Psoas muscle (tissue), 8 donors: Measurements from ENCODE around the gene ZNF101. TPM values are rescaled to one million over a fixed set of nuclear protein-coding genes. Genes with fewer than 3 reads are reported as not detected.
A peak's percentile ranks its signal among the peaks of the same experiment; 100 is the strongest.

ENCODE experiments used
- ATAC-seq, 4 donors: fragments of 200-7000 bp; cut with Tn5 transposase; one replicate each; pipeline ENCODE4 v1.9.1; 2020; ENCODE audit warnings: moderate library complexity in 3 of 4, mild to moderate bottlenecking in 2 of 4
- DNase-seq, 2 donors: peaks; one replicate each; pipeline ENCODE4 v3.0.0-alpha.2; 2020
- H3K27ac ChIP-seq: fragments of 200-600 bp; one replicate; pipeline ENCODE4 v1.8.0; 2022
- H3K27me3 ChIP-seq, 3 donors: fragments of 200-600 bp in 1 of 3; one replicate each; pipeline versions ENCODE4 v1.6.1 to v1.8.0; 2013 to 2022; ENCODE audit warnings: low read length in 2 of 3, mild to moderate bottlenecking in 2 of 3, moderate library complexity in 1 of 3; ENCODE audit not compliant: insufficient read depth in 3 of 3
- H3K36me3 ChIP-seq, 2 donors: fragments of 200-600 bp in 1 of 2; one replicate each; pipeline versions ENCODE4 v1.6.1 to v1.8.0; 2013 to 2022; ENCODE audit warnings: low read depth in 1 of 2, mild to moderate bottlenecking in 1 of 2, moderate library complexity in 1 of 2; ENCODE audit not compliant: insufficient read depth in 1 of 2
- H3K4me1 ChIP-seq: fragments of 200-600 bp; one replicate; pipeline ENCODE4 v1.8.0; 2022
- H3K4me3 ChIP-seq: fragments of 200-600 bp; one replicate; pipeline ENCODE4 v1.8.0; 2022; ENCODE audit warnings: mild to moderate bottlenecking
- H3K9me3 ChIP-seq: fragments of 200-600 bp; one replicate; pipeline ENCODE4 v1.8.0; 2022
- WGBS, 3 donors: extraction: QIAGEN DNeasy Blood & Tissue Kit; methylation state at CpG; one replicate each; pipeline versions ENCODE4 v1.1.6 to v1.1.7; 2013; 5-methylcytosine and 5-hydroxymethylcytosine counted together
- intact Hi-C, 2 donors: fragments of 100-400 bp; cut with DNase I; formaldehyde crosslinking; loops; one replicate each; pipeline versions ENCODE4 v1.11.0 to v1.14.2; 2022
- polyA plus RNA-seq, 3 donors: library from polyadenylated mRNA; stranded (reverse); fragments of 200-250 nt; gene quantifications; one replicate each; pipeline ENCODE4 v1.2.3, GENCODE V29; 2013
- total RNA-seq, 4 donors: library from RNA; stranded (reverse); fragmentation: NEBNext Ultra II Directional in 2 of 4; extraction: Animal tissue kit (Norgen Biotek cat#: 25700) in 2 of 4; gene quantifications; one replicate each; pipeline versions ENCODE4 v1.2.1 to v1.2.4, GENCODE V29; 2021 to 2023
- TF ChIP-seq, protein P1 (sequence below): fragments of 200-600 bp; IDR thresholded peaks from one replicate; pipeline ENCODE4 v1.8.0; 2022; ENCODE audit warnings: antibody characterized with exemption
- donor health status: healthy with polysubstance abuse.
- donor health status: DM: no; HTN: no; CAD: no; lungs with moderate emphysema.
- donor health status: Bipolar disorder and iron deficiency.
- donor health status: healthy.
- donor health status: DM: yes; HTN: yes; CAD: no.
- donor health status: DM: no; HTN: no; CAD: no.
- donor health status: DM: no; HTN: no; CAD: no.
- donor health status: DM: yes; HTN: yes; CAD: no.

The ZNF101 gene
- total and polyA plus RNA-seq, 7 donors: 1.5 to 3.8 (median 2.1) TPM

DNA sequence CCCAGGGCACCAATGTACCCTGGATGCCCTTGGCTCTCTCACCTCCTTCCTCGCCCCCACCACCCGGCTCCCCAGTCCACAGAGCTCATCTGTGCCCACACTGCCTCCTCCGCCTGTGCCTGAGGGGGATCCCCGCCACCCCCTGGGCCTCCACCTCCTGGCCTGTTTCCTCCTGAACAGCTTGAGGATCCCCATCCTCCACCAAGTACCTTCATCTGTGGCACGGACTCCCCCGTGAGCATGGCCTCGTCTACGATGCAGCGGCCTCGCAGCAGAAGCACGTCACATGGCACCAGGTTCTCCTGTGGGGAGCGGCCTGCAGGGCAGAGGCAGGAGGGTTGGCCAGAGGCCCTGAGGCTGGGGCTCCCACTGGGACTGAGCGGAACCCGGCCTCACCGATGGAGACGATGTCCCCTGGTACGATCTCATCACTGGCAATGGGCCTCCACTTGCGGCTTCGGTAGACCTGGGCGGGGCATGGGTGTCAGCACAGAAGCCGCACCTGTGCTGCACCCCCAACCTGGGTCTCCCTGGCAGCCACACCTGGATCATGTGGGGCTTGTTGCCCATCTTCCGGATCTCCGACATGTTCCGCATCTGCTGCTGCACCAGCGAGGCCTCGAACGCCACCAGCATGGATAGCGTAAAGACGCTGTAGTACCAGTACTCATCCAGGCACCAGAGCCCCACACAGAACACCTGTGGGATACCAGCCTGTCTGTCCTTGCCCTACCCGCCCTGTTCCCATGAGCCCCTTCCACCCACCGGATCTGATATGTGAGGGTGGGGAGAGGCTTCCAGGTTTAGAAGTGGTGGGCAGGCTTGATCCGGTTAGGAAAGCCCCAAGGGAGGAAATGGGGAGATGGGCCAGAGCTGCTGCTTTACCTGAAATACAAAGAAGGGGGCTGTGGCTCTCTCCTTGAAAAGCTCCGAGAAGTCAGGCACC, 11.9 kb upstream of the ZNF101 start:
- no peaks in the 10 kb centered on the region for H3K9me3 ChIP-seq

DNA sequence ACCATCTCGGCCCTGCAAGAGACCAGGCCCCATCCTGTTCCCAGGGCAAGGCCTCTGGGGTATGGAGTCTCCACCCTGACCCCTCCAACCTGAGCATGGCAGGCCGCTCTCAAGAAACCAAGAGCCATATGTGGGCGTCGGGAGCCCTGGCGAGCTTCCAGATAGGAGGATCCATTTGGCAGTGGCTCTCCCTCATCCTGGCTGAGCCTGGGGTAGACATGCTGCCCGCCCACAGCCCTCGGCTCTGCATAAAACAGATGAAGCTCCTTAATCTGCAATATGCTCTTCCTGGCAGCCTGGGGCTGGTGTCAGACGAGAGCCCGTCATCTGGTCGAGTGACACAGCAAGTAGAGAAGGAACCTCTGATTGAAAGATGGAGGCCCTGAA, 11.2 kb upstream of the ZNF101 start:
- WGBS, 3 donors: 63 to 68% (median 65%) methylated on average over 10 of the region's 10 CpGs
- TF ChIP-seq, protein P1, sequence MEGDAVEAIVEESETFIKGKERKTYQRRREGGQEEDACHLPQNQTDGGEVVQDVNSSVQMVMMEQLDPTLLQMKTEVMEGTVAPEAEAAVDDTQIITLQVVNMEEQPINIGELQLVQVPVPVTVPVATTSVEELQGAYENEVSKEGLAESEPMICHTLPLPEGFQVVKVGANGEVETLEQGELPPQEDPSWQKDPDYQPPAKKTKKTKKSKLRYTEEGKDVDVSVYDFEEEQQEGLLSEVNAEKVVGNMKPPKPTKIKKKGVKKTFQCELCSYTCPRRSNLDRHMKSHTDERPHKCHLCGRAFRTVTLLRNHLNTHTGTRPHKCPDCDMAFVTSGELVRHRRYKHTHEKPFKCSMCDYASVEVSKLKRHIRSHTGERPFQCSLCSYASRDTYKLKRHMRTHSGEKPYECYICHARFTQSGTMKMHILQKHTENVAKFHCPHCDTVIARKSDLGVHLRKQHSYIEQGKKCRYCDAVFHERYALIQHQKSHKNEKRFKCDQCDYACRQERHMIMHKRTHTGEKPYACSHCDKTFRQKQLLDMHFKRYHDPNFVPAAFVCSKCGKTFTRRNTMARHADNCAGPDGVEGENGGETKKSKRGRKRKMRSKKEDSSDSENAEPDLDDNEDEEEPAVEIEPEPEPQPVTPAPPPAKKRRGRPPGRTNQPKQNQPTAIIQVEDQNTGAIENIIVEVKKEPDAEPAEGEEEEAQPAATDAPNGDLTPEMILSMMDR: no peak
- H3K27ac ChIP-seq: no peak overlapping the region
- H3K36me3 ChIP-seq: peaks cover 19 to 82% of the 10 kb centered on the region in 2 donors
- intact Hi-C loops: no loop called here
- H3K9me3 ChIP-seq: no peaks in the 10 kb centered on the region
- ATAC-seq (no peak), DNase-seq (peak in 1 of 2 donors; percentile 25)
- H3K27me3 ChIP-seq: no peaks in the 10 kb centered on the region
- H3K4me3 ChIP-seq: no peak overlapping the region
- H3K4me1 ChIP-seq: peaks cover 9% of the 10 kb centered on the region

More for the DNA sequence above, 11.9 kb upstream of the ZNF101 start:
- intact Hi-C loops: no loop called here
- no peak overlapping the region for H3K27ac ChIP-seq
- H3K36me3 ChIP-seq: peaks cover 19 to 84% of the 10 kb centered on the region in 2 donors
- DNase-seq: peak in 1 of 2 donors; percentile 42
- TF ChIP-seq, protein P1: no peak
- no peak overlapping the region for H3K4me3 ChIP-seq
- H3K4me1 ChIP-seq: peaks cover 2% of the 10 kb centered on the region
- H3K27me3 ChIP-seq: no peaks in the 10 kb centered on the region
- ATAC-seq: no peak
- WGBS, 3 donors: 93% methylated on average over 32 to 33 of the region's 33 CpGs

DNA sequence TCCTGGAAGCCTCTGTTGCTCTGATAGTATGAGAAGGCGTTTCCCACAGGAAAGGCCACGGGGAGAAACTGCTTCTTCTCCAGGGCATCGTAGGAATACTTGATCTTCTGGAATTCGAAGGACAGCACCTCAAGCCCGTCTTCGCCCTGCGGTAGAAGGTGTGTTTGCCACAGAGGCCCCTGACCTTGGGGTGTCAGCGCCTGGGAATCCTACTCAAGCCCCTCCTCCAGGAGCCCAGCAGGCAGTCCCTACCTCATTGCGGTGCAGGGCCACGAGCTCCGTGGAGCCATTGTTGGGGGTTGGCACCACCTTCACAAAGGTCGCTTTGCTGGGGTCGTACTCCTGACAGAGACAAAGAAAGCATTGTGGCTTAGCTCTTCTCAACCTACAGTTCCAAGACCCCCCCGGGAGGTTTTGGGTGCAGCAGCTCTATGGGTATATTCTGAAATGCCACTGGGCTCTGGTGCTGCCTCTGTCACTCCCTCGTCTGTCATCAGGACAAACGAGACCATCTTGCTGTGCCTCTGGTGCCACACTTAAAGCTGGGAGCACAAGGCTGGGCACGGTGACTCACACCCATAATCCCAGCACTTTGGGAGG, 8.9 kb upstream of the ZNF101 start:
- H3K4me1 ChIP-seq: peaks cover 14% of the 10 kb centered on the region
- no peak overlapping the region for H3K4me3 ChIP-seq
- 84 to 86% (median 86%) methylated on average over 17 of the region's 17 CpGs for WGBS, 3 donors
- H3K36me3 ChIP-seq: peaks cover 8 to 58% of the 10 kb centered on the region in 2 donors
- no peak for ATAC-seq
- intact Hi-C loops: loop anchor here in 1 of 2 donors (5.0 kb wide), 1 partner anchor 118 kb away; no protein-coding TSS in a partner anchor
- H3K9me3 ChIP-seq: no peaks in the 10 kb centered on the region
- no peak overlapping the region for H3K27ac ChIP-seq
- no peak for DNase-seq
- TF ChIP-seq, protein P1: no peak
- H3K27me3 ChIP-seq: no peaks in the 10 kb centered on the region

DNA sequence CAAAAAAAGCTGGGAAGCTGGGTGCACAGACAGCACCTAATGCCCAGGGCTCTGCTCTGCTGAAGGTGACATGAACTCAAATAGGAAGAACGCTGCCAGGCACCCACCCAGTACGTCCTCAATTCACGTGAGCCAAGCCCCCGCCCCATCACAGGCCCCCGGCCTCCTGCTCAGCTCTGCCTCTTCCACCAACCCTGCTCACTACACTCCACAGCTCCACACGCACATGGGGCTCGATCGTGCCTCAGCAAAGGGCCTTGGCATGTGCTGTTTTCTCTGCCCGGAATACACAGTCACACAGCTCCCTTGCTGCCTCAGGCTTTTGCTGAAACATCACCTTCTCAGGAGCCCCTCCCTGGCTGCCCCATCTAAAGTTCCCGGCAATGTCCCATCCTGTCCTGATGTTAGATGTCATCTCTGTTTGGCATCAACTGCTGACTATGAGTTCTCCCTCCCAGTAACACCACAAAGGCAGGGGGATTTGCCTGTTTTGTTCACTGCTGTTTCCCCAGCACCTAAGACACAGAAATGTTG, 7.4 kb upstream of the ZNF101 start:
- DNase-seq (no peak), ATAC-seq (no peak)
- intact Hi-C loops: loop anchor here in 1 of 2 donors (5.0 kb wide), 1 partner anchor 116 kb away; no protein-coding TSS in a partner anchor
- 77 to 84% (median 81%) methylated on average over 10 of the region's 10 CpGs for WGBS, 3 donors
- peaks cover 5 to 44% of the 10 kb centered on the region in 2 donors for H3K36me3 ChIP-seq
- no peak overlapping the region for H3K4me3 ChIP-seq
- H3K4me1 ChIP-seq: peaks cover 14% of the 10 kb centered on the region
- H3K27ac ChIP-seq: no peak overlapping the region
- no peaks in the 10 kb centered on the region for H3K9me3 ChIP-seq
- H3K27me3 ChIP-seq: no peaks in the 10 kb centered on the region
- TF ChIP-seq, protein P1: no peak
